SW 1271 (cell line): ENCODE results near the gene PTGER4.

Experiments
- DNase-seq, 2 experiments: peaks; one replicate each; lab custom pipeline; 2025; lab: John Stamatoyannopoulos, UW

PTGER4 gene

GRCh38 chr5:40669606-40670390 lies 9.9 kb upstream of the PTGER4 start:
- DNase-seq, result no peak

DNA sequence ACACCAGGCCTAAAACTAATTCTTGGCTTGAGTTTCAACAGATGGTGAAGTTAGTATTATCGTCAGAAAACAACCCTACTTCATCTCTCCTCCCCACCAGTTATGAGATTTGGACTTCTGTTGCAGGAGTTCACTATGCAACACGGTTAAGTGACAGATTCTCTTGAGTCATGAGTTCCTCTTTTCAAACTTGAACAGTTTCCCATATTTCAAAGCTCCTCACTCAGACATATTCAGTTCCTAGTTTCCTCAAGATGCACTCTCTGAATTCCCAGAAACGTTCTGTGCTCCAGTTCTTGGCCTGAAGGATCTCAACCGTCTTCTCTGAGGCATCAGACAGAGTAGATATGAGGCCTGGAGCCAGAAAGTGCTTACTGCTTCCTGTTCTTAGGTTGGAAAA lies 7.3 kb upstream of the PTGER4 start:
- no peak for DNase-seq

- DNase-seq, result no peak
Measured at GRCh38 chr5:40674661-40675235, 5.0 kb upstream of the PTGER4 start.

DNA sequence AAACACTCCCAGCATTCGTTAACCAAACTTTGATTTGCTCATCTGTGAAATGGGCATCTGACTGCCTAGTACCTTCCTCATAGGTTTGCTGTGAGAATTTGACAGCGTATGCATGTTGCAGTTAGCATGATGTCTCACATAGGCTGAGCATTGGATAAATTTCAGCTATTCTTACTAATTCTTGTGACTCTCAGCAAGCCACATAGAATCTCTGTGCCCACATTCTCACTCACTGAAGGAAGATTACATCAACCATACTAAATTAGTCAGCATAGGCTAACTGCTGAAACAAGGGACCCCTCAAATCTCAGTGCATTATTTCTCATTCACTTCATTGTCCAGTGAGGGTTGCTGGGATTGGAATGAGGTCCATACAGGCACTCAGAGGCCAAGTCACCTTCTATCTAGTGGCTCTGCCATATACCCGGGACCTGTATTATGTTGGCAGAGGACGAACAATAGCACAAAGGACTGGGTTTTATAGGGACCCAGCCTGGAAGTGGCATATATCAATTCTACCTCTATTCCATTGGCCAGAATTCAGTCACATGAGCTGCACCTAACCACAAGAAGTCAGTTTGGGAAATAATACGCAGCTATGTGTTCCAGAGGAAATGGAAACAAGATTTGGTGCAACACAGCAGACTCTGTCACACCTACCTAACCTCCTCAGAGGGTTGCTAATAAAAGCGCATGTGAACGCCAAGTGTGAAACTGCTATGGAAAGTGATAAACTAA lies 4.2 kb upstream of the PTGER4 start:
- no peak for DNase-seq

GRCh38 chr5:40676613-40677343 lies 2.9 kb upstream of the PTGER4 start:
- peak in 1 of 2 experiments; percentile 37 for DNase-seq

GRCh38 chr5:40677456-40677855 lies 2.3 kb upstream of the PTGER4 start:
- DNase-seq, result no peak

DNA sequence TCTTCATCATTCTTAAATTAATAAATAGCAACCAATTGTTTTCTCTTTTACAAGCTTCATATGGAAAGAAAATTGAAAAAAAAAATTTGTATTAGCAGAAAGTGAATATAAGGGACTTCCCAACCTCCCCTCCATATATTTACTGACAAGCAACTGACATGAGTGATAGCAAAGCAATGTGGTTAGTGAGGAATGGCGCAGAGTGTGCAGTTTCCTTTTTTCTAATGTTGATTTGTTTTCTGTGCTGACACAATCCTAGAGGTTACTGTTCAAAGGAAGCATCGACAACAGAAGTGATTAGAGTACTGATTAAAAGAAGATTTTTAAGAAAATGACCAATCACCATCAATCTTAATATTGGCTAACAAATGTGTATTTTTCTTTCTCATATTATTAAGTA lies 1.7 kb upstream of the PTGER4 start:
- DNase-seq, result no peak

DNA sequence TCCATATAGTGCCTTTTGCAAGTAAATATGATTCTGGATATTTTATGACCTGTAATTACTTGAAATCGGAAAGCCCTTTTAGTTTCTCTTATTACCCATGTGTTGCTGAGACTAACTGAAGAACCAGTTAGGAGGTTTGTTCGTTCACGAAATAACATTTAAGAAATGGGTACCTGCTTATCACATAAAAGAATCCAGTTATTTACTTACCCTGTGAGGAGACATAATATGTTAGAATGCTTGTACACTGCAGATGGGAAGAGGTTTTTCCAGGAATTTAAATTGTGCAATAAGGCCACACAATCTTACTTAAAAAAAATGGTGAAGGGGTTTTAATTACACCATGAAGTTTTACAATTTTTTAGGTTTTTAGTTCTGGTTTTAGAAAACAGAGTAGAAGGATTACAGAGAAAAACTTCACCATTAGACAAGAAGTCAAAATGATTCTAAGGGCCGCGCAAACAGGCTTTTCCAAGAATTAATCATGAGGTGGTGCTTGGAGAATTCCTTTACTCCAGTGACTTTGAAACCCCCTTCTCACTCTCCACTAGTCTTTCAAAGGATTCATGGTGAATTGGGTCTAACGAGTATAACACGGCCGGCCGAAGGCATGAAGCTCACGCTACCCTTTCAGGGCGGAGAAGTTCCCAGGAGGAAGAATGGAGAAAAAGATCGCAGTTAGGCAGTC lies 1.1 kb upstream of the PTGER4 start:
- no peak for DNase-seq

- peak; percentile 86 to 98 for DNase-seq
Measured at GRCh38 chr5:40679148-40679912, 385 bp upstream of the PTGER4 start.

- no peak for DNase-seq
Measured at GRCh38 chr5:40680741-40681362, 1.1 kb downstream of the PTGER4 start.

GRCh38 chr5:40681363-40682153 lies 1.8 kb downstream of the PTGER4 start:
- DNase-seq, result no peak

DNA sequence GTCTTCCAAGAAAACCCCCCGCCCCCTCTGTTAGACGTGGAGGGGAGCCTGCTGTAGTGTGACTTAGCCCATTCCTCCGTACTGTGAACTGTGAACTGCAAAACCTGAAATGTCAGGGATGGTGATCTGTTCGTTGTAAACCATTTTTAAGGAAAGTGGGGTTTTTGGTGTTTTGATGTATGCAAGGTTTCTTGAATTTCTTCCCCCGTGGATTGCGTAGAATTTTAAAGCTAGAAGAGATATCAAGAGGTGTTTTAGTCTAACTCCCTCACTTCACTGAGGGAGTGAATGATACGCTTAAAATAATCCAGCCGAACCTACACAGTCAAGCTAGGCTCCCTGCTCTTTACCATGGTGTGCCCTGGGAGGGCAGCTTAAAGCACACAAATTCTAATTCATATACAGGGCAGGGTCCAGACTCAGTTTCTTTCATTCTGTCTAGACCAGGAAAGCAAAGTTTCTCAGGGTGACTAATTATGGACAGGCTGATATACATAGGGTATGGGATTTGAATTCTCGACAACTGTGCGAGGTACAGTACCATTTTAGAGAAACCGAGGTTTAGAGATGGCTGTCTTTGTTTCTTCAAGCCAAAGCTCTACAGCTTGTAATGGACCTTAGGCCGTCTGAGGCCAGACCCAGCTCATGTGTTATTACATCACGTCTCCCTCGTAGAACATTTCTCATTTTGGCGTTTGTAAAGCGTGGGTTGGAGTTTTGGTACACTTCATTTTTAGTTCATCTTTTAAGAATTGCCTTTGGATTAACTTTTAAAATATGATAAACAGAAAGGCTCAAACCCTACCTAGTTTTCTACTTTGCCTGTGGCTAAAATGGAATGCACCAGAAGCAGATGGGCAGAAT lies 2.7 kb downstream of the PTGER4 start:
- no peak for DNase-seq

- no peak for DNase-seq
Measured at GRCh38 chr5:40683305-40683704, 3.6 kb downstream of the PTGER4 start.

DNA sequence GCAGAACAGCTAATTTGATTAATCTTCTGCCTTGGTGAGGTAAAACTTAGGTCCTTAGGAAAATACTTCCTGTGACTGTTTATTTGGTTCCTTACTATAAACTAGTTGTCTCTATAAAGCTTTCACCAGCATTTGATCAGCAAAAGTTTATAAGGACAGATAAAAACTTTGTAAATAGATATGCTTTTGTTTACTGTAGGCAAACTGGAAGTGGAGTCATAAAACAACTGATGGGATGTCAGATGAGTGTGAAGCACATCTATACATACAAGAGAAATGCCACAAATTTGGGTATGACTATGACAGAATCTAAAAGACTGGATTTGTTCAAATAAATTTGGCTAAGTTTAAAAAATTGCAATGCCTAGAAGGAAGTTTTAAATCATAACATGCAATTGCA lies 5.5 kb downstream of the PTGER4 start:
- no peak for DNase-seq

DNA sequence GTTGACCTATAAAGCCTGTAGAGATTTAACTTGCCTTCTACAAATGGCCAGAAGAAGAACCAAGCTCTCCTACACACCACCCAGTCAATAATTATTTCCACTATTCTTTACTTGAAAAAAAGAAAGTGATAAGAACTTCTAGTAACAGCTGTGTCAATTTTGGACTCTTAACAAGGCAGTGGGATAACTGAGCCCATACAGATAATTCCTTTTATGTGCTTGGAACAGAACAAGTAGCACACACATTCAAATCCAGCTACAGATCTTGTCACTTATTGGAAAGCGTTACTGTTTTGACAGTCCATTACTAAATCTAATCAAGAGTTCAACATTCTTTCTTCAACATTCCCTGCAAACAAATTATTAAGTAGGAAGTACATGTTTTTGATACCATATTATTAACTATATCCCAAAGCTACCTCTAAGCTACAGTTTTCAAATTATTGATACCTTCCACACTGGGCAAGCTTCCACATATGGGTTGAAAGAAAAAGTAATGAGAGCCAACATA lies 6.3 kb downstream of the PTGER4 start:
- no peak for DNase-seq

GRCh38 chr5:40687321-40687720 lies 7.6 kb downstream of the PTGER4 start:
- no peak for DNase-seq

- DNase-seq, result peak; percentile 63 to 90
Measured at GRCh38 chr5:40688127-40688761, 8.5 kb downstream of the PTGER4 start.

- no peak for DNase-seq
Measured at GRCh38 chr5:40688996-40689395, 9.3 kb downstream of the PTGER4 start.
